RPMI8226 (cell line): ENCODE results near the gene INPPL1.

Source experiments
- DNase-seq: peaks from one replicate; pipeline ENCODE4 v3.0.0-alpha.2; 2015

Gene INPPL1

DNA sequence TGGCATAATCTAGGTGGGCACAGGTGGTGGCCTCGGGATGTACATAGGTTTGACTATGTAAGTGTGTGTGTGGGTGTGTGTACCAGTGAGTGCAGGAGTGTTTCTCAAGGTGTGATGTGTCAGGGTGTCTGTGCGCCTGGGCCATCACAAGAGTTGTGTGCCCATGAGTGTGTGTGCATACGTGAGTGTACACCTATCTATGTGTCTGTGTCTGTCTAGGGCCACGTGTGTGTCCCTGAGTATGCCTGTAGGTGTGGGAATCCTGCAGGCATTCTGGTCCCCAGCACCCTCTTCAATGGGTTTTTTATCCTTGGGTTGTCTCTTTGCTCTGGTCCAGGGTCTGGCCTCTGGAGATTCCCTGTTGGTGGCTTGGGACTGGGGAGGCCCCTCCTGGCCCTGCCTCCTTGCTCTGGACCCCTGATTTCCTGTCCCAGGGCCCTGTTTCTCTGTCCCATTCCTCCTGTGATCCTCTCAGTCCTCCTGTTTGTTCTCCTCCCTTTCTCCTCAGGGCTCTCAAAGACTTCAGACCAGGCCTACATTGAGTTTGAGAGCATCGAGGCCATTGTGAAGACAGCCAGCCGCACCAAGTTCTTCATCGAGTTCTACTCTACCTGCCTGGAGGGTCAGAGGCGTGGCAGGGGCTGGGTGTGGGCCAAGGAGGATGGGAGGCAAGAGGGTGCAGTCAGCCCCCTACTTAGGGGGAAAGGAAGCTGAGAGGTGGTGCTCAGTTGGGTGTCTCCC lies 9.4 kb downstream of the INPPL1 start:
- no peak for DNase-seq

DNA sequence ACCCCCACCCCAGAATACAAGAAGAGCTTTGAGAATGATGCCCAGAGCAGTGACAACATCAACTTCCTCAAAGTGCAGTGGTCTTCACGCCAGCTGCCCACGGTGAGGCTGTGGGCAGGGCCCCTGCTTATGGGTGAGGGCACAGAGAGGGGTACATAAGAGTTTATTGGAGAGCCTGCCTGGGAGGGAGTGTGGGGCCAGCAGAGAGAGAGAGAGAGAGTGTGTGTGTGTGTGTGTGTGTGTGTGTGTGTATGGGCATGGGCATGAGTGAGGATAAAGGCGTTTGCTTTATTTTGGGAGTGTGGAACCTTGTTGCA lies 9.9 kb downstream of the INPPL1 start:
- DNase-seq, result no peak

DNA sequence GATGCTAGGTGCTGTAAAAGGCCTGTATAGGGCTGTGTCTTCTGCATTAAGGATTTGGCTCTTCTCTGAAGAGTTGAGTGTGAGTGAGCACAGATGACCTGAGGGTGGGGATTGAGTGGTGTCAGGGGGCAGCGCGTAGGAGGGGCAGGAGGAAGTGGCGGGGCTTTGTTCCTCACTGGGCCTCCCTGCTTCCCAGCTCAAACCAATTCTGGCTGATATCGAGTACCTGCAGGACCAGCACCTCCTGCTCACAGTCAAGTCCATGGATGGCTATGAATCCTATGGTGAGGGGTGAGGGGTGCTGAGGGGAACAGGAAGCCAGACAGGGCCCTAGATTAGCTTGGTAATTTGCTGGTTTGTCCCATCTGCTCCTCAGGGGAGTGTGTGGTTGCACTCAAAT lies 10.4 kb downstream of the INPPL1 start:
- no peak for DNase-seq

DNA sequence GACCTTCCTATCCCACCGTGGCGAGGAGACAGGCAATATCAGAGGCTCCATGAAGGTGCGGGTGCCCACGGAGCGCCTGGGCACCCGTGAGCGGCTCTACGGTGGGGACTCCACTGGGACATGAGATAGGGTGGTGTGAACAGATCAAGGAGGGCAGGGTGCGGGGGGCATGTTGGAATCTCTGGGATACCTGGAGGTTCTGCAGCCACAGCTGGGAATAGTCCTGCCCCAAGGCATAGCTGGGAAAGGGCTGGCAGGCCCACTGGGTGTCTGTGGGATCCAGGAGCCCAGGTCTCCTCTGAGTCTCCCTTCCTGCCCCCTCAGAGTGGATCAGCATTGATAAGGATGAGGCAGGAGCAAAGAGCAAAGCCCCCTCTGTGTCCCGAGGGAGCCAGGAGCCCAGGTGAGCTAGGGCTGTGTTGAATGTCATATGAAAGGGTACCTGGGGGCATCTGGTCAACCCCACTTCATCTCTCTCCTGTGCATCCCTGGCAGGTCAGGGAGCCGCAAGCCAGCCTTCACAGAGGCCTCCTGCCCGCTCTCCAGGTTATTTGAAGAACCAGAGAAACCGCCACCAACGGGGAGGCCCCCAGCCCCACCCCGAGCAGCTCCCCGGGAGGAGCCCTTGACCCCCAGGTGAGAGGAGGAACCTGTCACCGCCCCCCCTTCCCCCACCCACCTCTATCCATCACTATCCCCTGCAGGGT lies 10.9 kb downstream of the INPPL1 start:
- DNase-seq, result no peak

DNA sequence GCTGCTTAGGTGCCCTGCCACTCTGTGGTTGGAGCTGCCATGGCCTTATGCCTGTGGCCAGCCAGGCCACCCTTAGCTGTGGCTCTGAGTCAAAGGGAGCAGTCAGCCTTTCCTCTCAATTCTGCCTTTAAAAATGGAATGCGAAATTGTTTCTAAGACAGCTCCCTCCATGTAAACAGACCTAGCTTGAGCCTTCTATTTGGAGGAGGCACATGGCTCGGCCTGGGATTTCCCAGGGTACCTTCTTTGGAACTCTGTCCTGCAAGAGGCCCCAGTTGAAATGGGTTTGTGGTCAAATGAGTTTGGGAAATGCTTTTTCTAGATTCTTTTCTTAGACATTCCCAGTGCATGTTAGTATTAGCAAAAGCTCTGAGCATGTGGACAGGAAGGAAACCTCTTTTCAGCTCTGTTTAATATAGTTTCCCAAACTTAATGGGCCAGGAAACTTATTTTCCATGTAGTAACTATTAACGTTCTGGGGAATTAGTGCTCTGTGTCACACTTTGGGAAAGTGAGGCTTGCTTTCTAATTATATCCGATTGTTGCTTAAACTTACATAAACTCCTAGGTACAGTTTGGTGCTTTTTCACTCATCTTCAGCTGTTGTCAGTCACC lies 11.6 kb downstream of the INPPL1 start:
- no peak for DNase-seq

DNA sequence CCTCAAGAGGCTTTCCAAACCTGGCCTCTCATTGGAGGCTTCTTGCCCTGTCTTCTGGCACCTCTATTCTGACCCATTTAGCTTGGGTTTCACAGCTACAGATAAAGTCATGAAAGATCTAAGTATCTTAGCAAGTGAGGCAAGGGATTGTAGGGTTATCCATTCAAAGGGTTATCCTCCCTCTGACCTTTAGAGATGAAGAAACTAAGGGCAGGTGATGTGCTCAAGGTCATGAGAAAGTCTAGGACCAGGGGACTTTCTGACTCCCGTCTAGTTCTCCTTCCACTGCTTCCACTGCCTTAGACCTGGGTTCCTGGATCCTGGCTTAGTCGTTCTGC lies 12.2 kb downstream of the INPPL1 start:
- no peak for DNase-seq

DNA sequence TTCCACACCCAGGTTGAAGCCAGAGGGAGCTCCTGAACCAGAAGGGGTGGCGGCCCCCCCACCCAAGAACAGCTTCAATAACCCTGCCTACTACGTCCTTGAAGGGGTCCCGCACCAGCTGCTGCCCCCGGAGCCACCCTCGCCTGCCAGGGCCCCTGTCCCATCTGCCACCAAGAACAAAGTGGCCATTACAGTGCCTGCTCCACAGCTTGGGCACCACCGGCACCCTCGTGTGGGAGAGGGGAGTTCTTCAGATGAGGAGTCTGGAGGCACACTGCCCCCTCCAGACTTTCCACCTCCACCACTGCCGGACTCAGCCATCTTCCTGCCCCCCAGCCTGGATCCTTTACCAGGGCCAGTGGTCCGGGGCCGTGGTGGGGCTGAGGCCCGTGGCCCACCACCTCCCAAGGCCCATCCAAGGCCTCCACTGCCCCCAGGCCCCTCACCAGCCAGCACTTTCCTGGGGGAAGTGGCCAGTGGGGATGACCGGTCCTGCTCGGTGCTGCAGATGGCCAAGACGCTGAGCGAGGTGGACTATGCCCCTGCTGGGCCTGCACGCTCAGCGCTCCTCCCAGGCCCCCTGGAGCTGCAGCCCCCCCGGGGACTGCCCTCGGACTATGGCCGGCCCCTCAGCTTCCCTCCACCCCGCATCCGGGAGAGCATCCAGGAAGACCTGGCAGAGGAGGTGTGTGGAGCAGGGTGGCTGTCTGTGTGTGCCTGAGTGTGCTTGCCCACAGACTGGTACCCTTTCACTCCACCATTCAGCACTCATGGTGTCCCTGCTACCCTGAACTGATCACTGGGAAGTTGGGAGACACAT lies 12.8 kb downstream of the INPPL1 start:
- no peak for DNase-seq

DNA sequence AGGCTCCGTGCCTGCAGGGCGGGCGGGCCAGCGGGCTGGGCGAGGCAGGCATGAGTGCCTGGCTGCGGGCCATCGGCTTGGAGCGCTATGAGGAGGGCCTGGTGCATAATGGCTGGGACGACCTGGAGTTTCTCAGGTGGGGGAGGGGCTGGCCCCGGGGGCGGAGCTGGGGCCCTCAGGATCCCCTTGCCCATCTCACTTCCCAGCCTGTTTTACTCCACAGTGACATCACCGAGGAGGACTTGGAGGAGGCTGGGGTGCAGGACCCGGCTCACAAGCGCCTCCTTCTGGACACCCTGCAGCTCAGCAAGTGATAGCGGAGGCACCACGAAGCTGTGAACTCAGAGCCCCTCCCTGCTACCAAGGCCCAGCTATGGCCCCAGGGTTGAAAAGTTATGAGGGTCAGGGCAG lies 13.5 kb downstream of the INPPL1 start:
- peak; percentile 44 for DNase-seq

DNA sequence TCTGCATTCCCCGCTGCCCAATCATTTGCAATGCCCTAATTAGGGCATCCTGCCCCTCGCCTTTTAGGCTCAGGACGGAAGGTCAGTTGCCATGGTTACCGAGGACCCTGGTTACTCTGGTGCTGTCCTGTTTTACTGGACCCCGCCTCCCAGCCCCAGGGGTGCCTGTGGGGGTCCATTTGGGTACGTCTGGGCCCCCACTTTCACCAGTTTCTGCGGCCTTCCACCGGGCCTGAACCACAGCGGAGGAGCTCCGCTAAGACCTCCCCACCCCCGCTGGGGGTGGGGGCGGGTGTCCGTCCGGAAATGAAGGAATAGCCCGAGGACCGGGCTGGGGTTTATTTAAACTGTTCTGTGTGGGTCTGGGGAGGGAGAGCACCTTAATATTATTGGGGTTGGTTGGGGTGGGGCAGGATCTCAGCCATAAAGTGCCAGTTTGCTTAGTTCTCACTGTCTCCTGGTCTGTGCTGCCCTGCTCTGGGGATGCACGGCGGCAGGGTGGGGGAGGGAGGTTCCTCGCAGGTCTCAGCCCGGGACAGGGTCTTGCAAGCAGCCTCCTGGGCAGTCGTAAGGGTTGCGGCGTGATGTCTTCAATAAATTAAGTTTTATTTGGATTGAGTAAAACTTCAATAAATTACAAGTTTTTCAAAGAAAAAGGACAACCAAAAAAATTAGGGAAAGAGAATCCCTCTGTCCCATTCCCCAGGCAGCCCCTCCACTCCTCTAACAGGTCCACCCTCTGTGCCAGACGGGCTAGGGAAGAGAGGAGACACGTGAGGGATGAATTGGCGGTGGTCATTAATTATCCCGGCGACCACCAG lies 14.1 kb downstream of the INPPL1 start:
- DNase-seq, result no peak

DNA sequence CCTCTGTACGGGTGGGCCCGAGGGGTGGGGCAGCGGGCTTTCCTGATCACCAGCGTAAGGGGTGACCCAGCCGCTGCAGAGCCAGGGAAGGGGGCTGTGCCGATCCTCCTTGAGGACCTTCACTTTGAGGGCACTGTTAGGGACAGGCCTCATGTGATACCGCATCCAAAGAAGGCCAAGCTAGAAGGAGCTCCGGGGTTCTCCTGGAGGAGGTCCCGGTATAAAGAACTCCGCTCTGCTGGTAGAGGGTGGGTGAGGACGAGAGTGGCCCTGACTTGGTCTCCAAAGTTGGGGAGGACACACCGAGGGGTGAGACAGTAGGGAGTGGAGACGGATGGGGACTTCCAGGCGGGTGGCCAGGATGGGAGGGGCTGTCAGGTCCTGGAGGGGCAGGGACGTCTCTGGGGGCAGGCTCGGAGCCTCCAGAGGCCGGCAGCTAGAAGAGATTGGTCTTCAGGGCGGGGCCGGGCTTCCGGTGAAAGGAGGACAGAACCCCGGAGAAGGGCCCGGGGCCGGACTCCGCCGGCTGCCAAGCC lies 14.8 kb downstream of the INPPL1 start:
- DNase-seq, result no peak

DNA sequence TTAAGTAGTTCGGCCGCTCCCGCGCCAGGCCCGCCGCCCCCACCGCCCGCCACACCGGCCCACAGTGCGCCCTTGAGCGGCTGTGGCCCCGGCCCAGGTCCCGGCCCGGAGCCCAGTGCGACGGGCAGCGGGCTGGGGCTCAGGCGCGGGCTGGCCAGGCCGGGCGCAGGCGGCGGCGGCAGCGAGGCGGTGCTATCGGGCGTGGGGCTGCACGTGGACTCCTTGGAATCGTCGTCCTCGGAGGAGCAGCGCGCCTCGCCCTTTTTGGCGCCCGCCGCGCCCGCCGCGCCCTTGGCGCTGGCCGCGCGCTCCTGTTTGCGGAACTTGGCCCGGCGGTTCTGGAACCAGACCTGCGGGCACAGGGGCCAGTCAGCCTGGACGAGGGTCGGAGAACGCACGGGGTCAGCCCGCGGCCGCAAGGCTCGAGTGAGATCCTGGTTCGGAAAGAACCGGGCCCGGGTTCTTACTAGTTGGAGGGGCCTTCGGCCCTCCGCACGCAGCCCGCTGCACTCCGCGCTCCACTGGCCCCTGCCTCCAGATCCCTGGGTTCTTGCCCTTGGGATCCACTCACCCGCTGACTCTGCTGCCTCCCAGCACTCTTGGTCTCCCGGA lies 15.4 kb downstream of the INPPL1 start:
- peak; percentile 41 for DNase-seq

DNA sequence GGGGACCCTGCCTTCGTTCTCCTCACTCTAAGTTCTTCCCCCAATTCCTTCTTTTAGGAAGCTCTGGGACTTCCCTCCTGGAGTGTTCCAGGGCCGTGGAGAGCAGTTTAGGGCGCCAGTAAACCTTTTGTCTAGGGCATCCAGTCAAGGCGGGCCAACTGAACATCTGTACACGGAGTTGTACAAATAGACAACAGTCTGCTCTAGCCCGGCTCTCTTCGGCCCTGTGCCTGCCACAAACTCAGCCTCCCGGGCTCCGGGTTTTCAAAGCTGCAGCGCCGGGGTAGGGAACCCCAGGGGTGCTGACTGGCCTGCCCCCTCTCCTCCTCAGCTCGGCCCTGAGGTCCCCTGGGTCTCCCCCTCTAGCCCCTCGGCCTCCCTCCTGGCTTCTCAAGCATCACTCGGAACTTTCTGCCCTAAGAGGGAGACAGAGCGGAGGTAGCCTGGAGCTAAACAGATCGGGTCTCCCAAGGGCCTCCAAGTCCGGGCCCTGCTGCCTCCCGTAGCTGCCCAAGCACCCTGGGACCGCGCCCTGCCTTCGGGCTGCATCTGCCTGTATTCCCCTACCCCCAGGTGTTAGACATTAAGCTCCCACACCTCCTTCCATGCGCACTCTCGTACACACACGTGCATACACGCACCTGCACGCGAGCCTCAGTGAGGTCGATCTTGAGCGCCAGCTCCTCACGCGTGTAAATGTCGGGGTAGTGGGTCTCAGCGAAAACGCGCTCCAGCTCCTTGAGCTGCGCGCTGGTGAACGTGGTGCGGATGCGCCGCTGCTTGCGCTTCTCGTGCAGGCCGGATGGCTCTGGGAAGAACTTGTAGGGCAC lies 16.1 kb downstream of the INPPL1 start:
- no peak for DNase-seq

DNA sequence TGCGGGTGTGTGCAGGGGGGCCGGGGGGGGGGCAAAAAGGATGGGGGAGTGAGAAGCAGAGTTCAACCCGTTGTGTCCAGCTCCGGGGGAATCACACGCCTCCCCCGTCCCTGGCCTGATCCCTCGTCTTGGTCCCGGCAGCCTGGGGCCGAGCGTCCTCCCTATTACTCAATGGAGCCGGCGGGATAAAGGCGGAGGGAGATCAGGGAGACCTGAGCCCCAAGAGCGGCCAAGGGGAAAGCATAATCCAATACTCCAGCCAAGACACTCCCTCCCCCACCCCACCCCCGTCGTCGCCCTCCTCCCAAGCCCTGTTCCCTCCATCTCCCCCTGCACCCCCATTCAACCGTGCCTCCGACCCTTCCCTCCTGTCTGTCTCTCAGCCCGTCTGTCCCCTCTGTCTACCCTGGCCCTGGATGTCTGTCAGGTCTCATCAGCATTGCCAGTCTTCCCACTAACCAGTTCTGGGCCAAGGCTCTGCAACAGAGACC lies 16.8 kb downstream of the INPPL1 start:
- no peak for DNase-seq

DNA sequence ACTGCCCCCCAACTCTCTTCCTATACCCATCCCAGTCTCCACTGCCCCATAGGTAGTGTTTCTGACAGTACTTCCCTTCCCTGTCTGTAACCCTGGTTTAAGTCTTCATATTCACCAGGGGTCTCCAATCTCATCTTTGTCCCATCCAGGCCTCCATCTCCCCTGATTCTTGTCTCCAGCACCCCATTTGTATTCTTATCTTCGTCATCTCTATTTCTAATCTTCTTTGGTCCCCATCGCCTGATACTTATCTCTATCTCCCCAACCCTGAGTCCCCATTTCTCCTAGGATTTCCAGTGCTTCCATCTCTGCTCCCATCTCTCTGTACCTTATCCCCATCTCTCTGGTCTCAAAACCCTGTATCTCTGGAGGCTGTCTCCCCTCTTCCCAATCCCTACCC lies 17.6 kb downstream of the INPPL1 start:
- no peak for DNase-seq

DNA sequence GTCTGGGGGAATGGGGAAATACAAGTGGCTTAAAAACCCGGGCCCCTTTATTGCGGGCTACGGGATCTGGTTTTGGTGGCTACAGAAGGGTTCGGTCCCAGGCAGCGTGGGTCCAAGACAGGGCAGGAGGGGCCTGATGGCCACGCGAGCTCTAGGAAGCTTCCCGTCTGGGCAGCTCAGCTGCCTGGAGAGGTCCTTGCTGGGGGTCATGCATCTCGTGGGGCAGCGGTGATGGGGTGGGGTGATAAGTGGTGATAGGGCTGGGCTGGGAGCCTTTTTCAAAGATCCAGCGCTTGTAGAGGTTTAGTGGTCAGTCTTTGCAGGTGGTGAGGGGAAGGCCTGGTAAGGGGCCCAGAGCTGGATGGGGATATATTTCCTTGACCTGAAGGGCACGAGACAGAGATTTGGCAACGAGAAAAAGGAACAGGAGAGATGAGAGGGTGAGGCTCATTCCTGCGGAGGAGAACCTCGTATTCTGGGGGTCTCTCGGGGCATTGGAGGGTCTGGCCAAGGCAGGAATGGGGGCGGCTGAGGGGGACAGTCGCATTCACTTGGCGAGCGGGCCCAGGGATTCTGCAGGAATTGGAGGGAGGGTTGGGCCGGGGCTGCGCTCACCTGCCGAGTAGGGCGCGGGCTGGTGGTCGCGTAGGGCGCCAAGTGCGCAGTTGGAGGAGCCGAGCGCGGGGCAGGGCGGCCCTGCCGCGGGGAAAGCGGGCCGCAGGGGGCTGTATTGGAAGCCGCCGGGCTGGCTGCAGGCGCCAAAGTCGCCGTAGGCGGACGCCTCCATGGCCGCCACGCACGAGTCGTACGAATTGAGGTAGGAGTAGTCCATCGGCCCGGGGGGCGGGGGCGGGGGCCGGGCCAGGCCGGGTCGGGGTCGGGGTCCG lies 18.8 kb downstream of the INPPL1 start:
- DNase-seq, result no peak

DNA sequence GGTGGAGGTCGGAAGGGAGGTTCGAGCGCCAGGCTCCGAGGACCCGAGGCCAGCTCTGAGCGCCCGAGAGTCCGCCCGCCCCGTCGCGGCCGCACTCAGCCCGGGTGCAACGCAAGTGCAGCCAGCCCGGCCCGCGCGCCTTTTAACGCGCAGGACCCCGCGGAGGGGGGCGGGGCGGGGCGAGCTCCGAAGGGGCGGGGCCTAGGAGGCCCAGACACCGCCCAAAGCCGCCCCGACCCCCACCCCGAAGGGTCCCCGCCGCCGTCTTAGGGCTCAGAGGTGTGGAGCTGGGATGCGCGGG lies 19.4 kb downstream of the INPPL1 start, which contains the start of gene PHOX2A:
Gene PHOX2A (minus strand): TSS at position 117 of the 301 bp plus-strand sequence. CDS start 172 bp downstream, outside the sequence.
- no peak for DNase-seq

DNA sequence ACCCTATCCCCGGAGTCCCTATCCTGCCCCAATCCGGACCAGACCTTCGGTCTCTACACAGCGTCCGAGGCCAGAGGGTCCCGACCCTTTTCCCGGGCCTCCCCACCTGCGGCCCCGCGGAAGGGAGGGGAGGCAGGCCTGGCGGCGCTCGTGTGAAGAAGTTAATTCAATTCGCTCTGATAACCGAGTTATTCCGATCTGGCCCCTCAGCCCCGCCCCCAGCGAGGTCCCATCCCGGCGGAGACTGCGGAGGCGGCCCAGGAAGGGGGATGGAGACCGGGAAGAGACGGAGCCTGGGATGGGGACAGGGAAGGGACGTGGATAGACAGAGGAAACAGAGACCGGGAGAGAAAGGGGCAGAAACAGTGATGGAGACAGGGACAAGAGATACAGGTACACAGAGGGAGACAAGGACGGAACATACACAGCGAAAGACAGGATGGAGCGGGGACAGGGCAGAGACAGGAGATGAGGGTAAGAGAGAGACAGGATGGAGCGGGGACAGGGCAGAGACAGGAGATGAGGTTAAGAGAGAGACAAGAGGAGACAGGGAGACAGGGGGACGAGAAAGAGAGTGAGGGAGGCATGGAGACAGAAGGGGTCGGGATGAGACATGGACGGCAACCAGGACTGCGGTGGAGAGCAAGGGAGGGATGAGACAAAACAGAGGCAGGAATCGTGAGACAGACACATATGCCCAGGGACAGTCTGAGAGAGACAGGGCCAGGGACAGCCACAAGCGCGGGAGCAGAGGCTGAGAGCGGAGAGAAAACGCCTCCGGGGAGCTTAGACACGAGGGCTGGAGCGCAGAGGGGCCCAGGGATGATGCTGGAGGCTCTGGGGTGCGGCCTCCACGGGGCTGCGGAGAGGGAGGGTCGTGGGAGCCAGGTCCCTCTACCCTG lies 20.0 kb downstream of the INPPL1 start:
- DNase-seq, result no peak

DNA sequence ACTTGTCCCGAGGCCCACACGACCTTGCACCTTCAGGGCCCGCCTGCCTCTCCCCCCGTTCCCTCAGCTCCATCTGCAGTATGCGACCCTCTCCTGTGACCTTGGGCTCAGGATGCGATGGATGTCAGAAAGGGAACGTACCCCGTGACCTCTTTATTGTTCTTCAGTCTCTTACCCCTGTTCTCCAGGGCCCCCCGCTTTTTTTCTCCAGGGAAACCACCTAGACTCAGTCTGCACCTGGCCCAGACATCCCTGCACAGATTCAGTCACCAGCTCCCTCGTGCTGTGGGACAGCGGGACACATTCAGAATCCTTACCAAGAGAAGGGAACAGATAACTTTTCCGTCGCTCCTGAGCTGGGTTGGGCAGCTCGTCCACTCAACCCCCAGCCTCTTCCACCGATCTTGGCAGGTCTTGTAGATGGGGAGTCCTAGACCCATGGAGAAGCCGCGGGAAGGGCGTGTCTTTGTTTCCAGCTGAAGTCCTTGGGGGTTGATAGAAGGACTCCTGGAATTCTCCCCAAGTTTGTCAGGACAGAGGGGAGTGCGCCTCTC lies 20.8 kb downstream of the INPPL1 start:
- no peak for DNase-seq
